ENCODE data around the gene GSTM3. TPM values are rescaled to one million over a fixed set of nuclear protein-coding genes. Genes with fewer than 3 reads are reported as not detected.

GSTM3 gene
- total and polyA plus RNA-seq, 2 of the 13 experiments (the other 11 are each of a cell fraction or from before 2014, with no cell fraction given) = 127 to 142 TPM

GRCh38 chr1:109718495-109718894, 22.3 kb downstream of the GSTM3 start (continued):
- no peak for TF ChIP-seq ZNF512 (CRISPR knock-in tag; IDR thresholded peaks at IDR 0.05)
- no peak for TF ChIP-seq POLR2AphosphoS5 (IDR thresholded peaks at IDR 0.05; ENCODE audit: low read depth, low read length)
- TF ChIP-seq RARG (CRISPR knock-in tag; IDR thresholded peaks at IDR 0.05; ENCODE audit: low read depth) = no peak
- TF ChIP-seq CREM (IDR thresholded peaks at IDR 0.05) = no peak
- TF ChIP-seq CREM (CRISPR knock-in tag; IDR thresholded peaks at IDR 0.05) = no peak
- TF ChIP-seq ZNF672 (CRISPR knock-in tag; IDR thresholded peaks at IDR 0.05) = no peak
- TF ChIP-seq FIP1L1 (IDR thresholded peaks at IDR 0.05; ENCODE audit: borderline replicate concordance, insufficient read depth, low read depth, low read length) = no peak
- TF ChIP-seq RERE (CRISPR knock-in tag; IDR thresholded peaks at IDR 0.05; ENCODE audit: low read depth) = no peak

All from HepG2 (cell line).